Breast epithelium (tissue), 4 donors: Measurements from ENCODE around the gene AFG1L. TPM values are rescaled to one million over a fixed set of nuclear protein-coding genes. Genes with fewer than 3 reads are reported as not detected.
"Not testable (repeated sequence)": the region's sequence is repeated elsewhere in the genome, so short reads cannot be mapped to it uniquely, and the experiment has no call there.

Source experiments
- DNase-seq, 2 donors: peaks; one replicate each; pipeline ENCODE4 v3.0.0-alpha.2; 2019; ENCODE audit warnings: low spot score in 2 of 2
- H3K27ac ChIP-seq, 2 donors: fragments of 200-600 bp; sonication (generic) in 1 of 2; one replicate each; pipeline ENCODE4 v1.5.1; 2016 to 2019; ENCODE audit warnings: mild to moderate bottlenecking in 1 of 2
- H3K27me3 ChIP-seq, 2 donors: fragments of 200-600 bp; sonication (generic) in 1 of 2; one replicate each; pipeline versions ENCODE4 v1.5.1 to v1.6.0; 2017 to 2019; ENCODE audit warnings: control low read depth in 1 of 2, mild to moderate bottlenecking in 1 of 2
- H3K36me3 ChIP-seq: fragments of 200-600 bp; one replicate; pipeline ENCODE4 v1.5.1; 2019
- H3K4me1 ChIP-seq, 2 donors: fragments of 200-600 bp; sonication (generic); one replicate each; pipeline ENCODE4 v1.5.1; 2016 to 2019; ENCODE audit warnings: control low read depth in 1 of 2
- H3K4me3 ChIP-seq, 3 donors: fragments of 200-600 bp; sonication (generic); 1 replicate in 2 of 3; 2 replicates in 1 of 3; pipeline ENCODE4 v1.5.1; 2016 to 2019; ENCODE audit warnings: mild to moderate bottlenecking in 3 of 3, moderate library complexity in 2 of 3
- H3K9me3 ChIP-seq, 2 donors: fragments of 200-600 bp; sonication (generic) in 1 of 2; one replicate each; pipeline ENCODE4 v1.5.1; 2016 to 2019; ENCODE audit warnings: control low read depth in 1 of 2
- POLR2A ChIP-seq: fragments of 450-650 bp; IDR thresholded peaks from one replicate; pipeline ENCODE4 v1.6.1; 2016; ENCODE audit warnings: antibody characterized with exemption, mild to moderate bottlenecking, moderate library complexity
- POLR2AphosphoS5 ChIP-seq, 3 donors: sonication (generic); formaldehyde crosslinking; IDR thresholded peaks; one replicate each; pipeline ENCODE4 v1.6.1; 2017; ENCODE audit warnings: antibody characterized with exemption in 3 of 3
- intact Hi-C: fragments of 100-400 bp; cut with DNase I; formaldehyde crosslinking; loops from one replicate; pipeline ENCODE4 v1.15.1; 2023; ENCODE audit warnings: low total_unique reads
- total RNA-seq, 3 donors: library from RNA; depleted of rRNA; stranded (reverse); fragments of >200 nt; gene quantifications; one replicate each; pipeline ENCODE4 v1.1.0, GENCODE V29; 2016
- TF ChIP-seq, protein P1 (sequence below), 3 donors: fragments of 450-650 bp; IDR thresholded peaks; one replicate each; pipeline ENCODE4 v1.5.1; 2016 to 2017; ENCODE audit warnings: antibody characterized with exemption in 3 of 3, mild to moderate bottlenecking in 3 of 3, moderate library complexity in 3 of 3

Gene AFG1L
- total RNA-seq, 3 donors from 2014 or later = 2.3 to 5.6 (median 4.0) TPM

DNA sequence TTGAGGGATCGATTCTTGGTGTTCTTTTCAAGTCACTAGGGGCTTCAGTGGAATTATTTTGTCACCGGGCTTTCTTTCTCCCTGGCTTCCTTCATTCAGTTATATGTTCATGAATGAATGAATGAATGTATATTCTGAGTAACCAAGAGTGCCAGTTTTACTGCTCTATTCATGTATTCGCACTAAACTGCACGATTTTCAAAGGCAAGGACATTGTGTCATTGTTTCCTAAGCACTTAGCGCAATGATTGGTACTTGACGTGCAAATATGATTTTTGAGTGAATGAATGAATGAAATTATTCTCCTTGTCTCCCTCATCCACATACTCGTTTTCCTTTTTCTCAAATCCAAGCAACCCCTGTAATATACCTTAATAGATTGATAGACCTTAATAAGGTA, 822 bp downstream of the AFG1L start:
- peak overlapping the region; percentile 72 to 93 (median 81) for H3K4me3 ChIP-seq
- peak overlapping the region in 1 of 2 donors; percentile 93 for H3K27ac ChIP-seq
- intact Hi-C loops = no loop called here

GRCh38 chr6:108302386-108302785, 7.5 kb downstream of the AFG1L start:
- DNase-seq = no peak

More for the DNA sequence above, 822 bp downstream of the AFG1L start:
- TF ChIP-seq, protein P1, sequence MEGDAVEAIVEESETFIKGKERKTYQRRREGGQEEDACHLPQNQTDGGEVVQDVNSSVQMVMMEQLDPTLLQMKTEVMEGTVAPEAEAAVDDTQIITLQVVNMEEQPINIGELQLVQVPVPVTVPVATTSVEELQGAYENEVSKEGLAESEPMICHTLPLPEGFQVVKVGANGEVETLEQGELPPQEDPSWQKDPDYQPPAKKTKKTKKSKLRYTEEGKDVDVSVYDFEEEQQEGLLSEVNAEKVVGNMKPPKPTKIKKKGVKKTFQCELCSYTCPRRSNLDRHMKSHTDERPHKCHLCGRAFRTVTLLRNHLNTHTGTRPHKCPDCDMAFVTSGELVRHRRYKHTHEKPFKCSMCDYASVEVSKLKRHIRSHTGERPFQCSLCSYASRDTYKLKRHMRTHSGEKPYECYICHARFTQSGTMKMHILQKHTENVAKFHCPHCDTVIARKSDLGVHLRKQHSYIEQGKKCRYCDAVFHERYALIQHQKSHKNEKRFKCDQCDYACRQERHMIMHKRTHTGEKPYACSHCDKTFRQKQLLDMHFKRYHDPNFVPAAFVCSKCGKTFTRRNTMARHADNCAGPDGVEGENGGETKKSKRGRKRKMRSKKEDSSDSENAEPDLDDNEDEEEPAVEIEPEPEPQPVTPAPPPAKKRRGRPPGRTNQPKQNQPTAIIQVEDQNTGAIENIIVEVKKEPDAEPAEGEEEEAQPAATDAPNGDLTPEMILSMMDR (IDR thresholded peaks at IDR 0.05) = no peak
- TF ChIP-seq POLR2AphosphoS5 (IDR thresholded peaks at IDR 0.05) = no peak
- H3K4me1 ChIP-seq = no peaks in the 10 kb centered on the region
- H3K27me3 ChIP-seq = no peaks in the 10 kb centered on the region
- H3K36me3 ChIP-seq = no peaks in the 10 kb centered on the region
- no peaks in the 10 kb centered on the region for H3K9me3 ChIP-seq
- no peak for DNase-seq

DNA sequence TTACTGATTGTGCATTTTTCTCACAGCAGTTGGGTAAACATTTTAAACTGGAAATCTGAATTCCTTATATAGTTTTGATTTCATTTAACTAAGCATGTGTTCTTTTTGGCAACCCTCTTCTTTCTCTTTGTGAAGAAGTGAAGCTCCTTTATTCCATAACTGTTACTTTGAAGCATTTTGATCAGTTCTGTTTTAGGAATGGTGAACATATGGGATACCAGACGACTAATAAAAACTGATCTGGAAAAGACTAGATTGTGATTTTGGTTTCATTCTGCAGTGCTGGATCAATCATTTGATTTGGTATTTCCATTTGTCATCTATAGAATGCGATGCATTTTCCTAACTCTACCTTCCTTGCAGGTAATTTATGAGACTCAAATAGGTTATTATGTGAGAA, 9.8 kb downstream of the AFG1L start:
- H3K9me3 ChIP-seq = no peaks in the 10 kb centered on the region
- no peaks in the 10 kb centered on the region for H3K4me1 ChIP-seq
- TF ChIP-seq POLR2AphosphoS5 (IDR thresholded peaks at IDR 0.05) (no peak), POLR2A (no peak)
- TF ChIP-seq, protein P1 (IDR thresholded peaks at IDR 0.05) = no peak
- DNase-seq = no peak
- H3K4me3 ChIP-seq = no peak overlapping the region
- no peaks in the 10 kb centered on the region for H3K36me3 ChIP-seq
- no peaks in the 10 kb centered on the region for H3K27me3 ChIP-seq
- no peak overlapping the region for H3K27ac ChIP-seq
- intact Hi-C loops = loop anchor here (10.0 kb wide), 1 partner anchor 1830 kb away; no protein-coding TSS in a partner anchor

More at GRCh38 chr6:108302386-108302785, 7.5 kb downstream of the AFG1L start:
- H3K27ac ChIP-seq = no peak overlapping the region
- H3K4me3 ChIP-seq = no peak overlapping the region
- intact Hi-C loops = loop anchor here (10.0 kb wide), 1 partner anchor 1828 kb away; no protein-coding TSS in a partner anchor
- H3K4me1 ChIP-seq = no peaks in the 10 kb centered on the region
- no peaks in the 10 kb centered on the region for H3K36me3 ChIP-seq
- no peaks in the 10 kb centered on the region for H3K9me3 ChIP-seq
- no peaks in the 10 kb centered on the region for H3K27me3 ChIP-seq
- TF ChIP-seq POLR2AphosphoS5 (IDR thresholded peaks at IDR 0.05) (no peak), POLR2A (no peak)
- TF ChIP-seq, protein P1 (IDR thresholded peaks at IDR 0.05) = no peak

DNA sequence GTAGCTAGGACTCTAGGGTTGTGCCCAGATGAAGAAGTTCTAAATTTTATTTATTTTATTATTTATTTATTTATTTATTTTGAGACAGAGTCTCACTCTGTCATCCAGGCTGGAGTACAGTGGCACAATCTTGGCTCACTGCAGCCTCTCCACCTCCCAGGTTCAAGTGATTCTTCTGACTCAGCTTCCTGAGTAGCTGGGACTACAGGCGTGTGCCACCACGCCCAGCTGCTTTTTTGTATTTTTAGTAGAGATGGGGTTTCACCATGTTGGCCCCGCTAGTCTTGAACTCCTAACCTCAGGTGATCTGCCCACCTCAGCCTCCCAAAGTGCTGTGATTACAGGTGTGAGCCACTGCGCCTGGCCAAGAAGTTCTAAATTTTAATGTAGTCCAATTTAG, 13.8 kb downstream of the AFG1L start:
- not testable (repeated sequence) for H3K36me3 ChIP-seq, H3K27ac ChIP-seq, H3K9me3 ChIP-seq, H3K27me3 ChIP-seq, H3K4me1 ChIP-seq, H3K4me3 ChIP-seq, DNase-seq
- intact Hi-C loops = loop anchor here (10.0 kb wide), 1 partner anchor 1834 kb away; no protein-coding TSS in a partner anchor

DNA sequence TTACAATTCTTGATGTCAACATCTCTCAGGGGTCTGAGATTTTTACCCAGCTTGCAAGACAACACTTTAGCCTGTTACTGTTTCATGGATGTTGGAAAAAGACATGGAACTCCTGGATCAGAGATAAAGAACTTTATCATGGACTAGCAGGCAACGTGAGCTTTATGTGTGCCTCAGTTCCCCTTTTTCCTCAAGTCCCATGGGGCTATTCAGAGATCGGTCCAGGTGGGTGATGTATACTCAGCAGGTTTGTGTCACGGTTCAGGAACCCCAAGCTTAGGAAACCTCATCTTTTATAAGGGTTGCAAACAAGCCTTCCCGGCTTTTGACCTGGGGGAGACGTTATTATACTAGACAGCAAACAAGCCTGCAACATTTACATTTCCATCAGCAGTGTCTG, 15.0 kb downstream of the AFG1L start:
- intact Hi-C loops = loop anchor here (10.0 kb wide), 1 partner anchor 1835 kb away; no protein-coding TSS in a partner anchor
- Histone ChIP-seq H3K4me3 (no peak overlapping the region), H3K27ac (no peak overlapping the region), H3K9me3 (no peaks in the 10 kb centered on the region), H3K4me1 (no peaks in the 10 kb centered on the region), H3K27me3 (no peaks in the 10 kb centered on the region), H3K36me3 (no peaks in the 10 kb centered on the region)
- TF ChIP-seq POLR2A (no peak), POLR2AphosphoS5 (IDR thresholded peaks at IDR 0.05) (no peak)
- TF ChIP-seq, protein P1 (IDR thresholded peaks at IDR 0.05) = no peak
- DNase-seq = no peak

- Histone ChIP-seq H3K36me3 (no peaks in the 10 kb centered on the region), H3K27ac (no peak overlapping the region), H3K4me3 (no peak overlapping the region), H3K27me3 (no peaks in the 10 kb centered on the region), H3K4me1 (no peaks in the 10 kb centered on the region), H3K9me3 (no peaks in the 10 kb centered on the region)
- TF ChIP-seq POLR2AphosphoS5 (IDR thresholded peaks at IDR 0.05) (no peak), POLR2A (no peak)
- TF ChIP-seq, protein P1 (IDR thresholded peaks at IDR 0.05) = no peak
- intact Hi-C loops = no loop called here
- DNase-seq = no peak
These were observed 17.8 kb downstream of the AFG1L start for GRCh38 chr6:108312605-108313004.
